HG02885 (cell line): ENCODE data around the gene TP73.
A peak's percentile ranks its signal among the peaks of the same experiment; 100 is the strongest.
"Not testable (repeated sequence)": the region's sequence is repeated elsewhere in the genome, so short reads cannot be mapped to it uniquely, and the experiment has no call there.

Experiments
- ATAC-seq: cut with Tn5 transposase; IDR thresholded peaks from one replicate; pipeline ENCODE4 v1.9.1; 2021; ENCODE audit warnings: mild to moderate bottlenecking; ENCODE audit not compliant: unreplicated experiment, poor library complexity

The TP73 gene

GRCh38 chr1:3617806-3618345 is 34.4 kb upstream of the TP73 start:
- ATAC-seq: no peak

DNA sequence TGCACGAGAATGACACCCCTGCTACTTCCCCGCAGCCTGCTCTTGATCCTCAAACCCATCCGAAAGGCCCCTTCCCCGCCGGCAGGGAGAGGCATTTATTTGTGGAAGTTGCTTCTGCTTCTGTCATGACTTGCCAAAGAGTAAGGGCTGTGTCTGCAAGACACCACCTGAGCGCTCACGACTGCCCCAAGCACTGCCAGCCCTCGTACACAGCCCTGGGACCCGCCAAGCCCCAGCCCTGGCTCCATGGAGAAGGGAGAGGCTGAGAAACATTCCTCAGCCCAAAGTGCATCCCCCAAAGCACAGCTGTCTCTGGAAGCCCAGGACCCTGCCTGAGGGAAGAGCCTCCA is 33.8 kb upstream of the TP73 start:
- no peak for ATAC-seq

DNA sequence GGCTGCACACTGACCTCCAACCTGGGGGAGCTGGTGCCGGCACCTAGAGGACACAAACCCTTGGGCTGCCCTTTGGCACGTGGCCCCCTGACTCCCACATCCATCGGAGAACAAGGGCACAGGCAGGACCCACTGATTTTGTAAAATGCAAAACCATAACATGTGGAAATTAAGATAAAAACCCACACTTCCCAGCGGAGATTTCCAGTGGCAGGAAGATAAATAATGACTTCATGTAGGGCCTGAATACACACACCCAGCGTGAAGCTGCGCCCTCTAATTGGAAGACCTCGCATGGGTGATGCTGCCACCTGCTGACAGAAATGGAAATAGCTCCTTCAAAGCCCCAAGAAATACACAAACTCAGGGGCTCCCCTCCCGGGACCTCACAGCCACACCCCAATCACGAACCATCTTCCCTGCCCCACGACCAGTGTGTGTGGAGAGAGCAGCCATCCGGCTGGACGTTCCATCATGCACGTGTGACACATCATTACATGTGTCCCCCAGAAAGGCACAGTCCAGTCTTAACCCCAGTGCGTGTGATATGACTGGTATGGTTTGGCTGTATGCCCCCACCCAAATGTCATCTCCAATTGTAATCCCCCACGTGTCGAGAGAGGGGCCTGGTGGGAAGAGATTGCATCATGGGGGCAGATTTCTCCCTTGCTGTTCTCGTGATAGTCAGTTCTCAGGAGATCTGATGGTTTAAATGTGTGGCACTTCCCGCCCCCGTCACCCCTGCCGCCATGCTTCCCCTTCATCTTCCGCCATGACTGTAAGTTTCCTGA is 33.2 kb upstream of the TP73 start:
- ATAC-seq: no peak

- ATAC-seq: no peak
Measured at GRCh38 chr1:3620708-3621107, 31.6 kb upstream of the TP73 start.

- not testable (repeated sequence) for ATAC-seq
Measured at GRCh38 chr1:3621151-3621671, 31.1 kb upstream of the TP73 start.

DNA sequence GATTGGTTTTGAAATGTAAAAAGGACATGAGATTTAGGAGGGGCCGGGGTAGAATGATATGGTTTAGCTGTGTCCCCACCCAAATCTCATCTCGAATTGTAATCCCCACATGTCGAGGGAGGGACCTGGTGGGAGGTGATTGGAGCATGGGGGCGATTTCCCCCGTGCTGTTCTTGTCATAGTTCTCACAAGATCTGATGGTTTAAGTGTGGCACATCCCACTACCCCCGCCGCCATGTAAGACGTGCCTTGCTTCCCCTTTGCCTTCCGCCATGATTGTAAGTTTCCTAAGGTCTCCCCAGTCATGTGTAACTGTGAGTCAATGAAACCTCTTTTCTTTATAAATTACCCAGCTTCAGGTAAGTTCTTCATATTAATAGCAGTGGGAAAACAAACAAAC is 30.2 kb upstream of the TP73 start:
- not testable (repeated sequence) for ATAC-seq

GRCh38 chr1:3623441-3624199 is 28.7 kb upstream of the TP73 start:
- ATAC-seq: no peak

- peak; percentile 95 for ATAC-seq
Measured at GRCh38 chr1:3624200-3625136, 27.8 kb upstream of the TP73 start, which contains the start of gene TPRG1L. Gene TPRG1L (plus strand): TSS chr1:3625015. CDS start chr1:3625073, 58 bp downstream.

GRCh38 chr1:3625151-3625907 is 27.0 kb upstream of the TP73 start:
- no peak for ATAC-seq

DNA sequence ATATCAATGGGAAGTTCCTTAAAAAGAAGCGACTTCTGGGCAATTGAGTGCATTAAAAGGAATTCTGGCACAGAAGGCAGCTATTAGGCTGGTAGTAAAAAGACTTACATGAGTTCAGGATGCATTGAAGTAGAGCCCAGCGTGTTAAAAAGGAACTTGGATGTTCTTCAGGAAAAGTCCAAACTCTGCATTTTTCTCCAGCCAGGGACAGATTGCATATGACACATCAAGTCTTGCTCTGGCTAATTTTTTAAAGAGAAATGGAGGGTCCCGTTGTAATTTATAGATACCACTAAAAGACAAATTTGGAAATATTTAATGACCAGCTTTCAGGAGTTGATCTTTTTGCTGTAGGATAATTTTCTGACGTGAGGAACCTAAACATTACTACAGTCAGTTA is 26.3 kb upstream of the TP73 start:
- ATAC-seq: no peak

DNA sequence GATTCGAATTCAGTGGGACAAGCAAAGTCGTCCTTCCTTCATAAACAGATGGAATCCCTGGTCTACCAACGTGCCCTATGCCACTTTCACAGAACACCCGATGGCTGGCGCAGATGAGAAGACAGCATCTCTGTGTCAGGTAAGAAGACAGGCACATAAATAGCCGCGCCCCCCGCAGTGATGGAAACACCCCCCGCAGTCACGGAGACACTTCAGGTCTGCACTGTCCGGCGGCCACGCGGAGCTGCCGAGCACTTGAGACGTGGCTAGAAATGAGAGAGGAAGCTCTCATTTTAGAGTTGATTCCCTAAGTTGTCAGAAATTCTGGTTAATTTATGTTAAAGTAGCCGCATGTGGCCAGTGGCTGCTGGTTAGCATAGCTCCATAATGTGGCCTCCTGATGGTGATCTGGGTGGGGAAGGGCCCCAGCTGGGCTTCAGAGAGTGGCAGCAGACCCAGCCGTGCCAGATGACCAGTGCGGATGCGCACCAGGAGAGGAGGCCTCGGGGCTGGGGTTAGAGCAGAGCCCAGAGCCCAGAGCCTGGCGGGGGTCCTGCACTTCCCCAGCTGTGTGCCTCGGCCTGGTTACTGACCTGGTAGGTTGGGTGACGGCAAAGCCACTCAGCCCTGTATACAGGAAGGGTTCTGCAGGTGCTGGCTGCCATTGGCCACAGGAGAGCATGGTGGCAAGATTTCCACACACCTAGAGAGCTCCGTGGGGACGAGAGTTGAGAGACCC is 24.6 kb upstream of the TP73 start:
- ATAC-seq: no peak

DNA sequence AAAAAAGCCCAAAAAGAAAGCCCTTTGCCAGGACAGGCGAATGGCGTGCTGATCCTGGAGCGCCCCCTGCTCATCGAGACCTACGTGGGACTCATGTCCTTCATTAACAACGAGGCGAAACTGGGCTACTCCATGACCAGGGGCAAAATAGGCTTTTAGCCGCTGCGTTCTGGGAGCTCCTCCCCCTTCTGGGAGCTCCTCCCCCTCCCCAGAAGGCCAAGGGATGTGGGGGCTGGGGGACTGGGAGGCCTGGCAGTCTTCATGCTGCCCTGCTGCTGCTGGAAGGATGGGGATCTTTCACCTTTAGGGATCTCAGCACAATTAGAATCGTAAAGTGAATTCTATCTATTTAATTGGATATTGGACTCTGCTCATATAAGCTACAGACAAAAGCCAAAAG is 23.9 kb upstream of the TP73 start:
- no peak for ATAC-seq

DNA sequence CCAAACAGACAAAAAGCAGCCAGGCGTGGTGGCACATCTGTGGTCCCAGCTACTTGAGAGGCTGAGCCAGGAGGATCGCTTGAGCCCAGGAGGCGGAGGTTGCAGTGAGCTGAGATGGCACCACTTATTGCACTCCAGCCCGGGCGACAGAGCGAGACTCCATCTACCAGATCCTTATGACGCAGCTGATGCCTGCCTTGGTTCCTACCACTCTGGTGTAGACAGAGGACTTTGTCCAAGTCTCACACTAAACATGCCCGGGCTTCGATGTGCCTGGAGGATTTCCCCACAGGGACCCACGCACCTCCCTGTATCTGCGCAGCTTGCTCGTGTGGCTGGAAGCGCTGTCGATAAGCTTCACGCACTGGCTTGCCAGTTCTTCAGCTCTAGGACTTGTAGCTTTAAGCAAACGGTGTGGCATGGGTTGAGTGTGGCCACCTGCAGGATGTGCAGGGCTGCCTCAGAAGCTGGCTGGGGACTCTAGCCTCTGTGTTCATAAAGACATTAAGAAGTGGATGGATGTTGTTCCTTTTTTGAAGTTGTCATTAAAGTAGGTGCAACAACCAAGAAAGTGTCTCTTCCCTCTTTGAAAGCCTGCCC is 22.7 kb upstream of the TP73 start:
- ATAC-seq: no peak

DNA sequence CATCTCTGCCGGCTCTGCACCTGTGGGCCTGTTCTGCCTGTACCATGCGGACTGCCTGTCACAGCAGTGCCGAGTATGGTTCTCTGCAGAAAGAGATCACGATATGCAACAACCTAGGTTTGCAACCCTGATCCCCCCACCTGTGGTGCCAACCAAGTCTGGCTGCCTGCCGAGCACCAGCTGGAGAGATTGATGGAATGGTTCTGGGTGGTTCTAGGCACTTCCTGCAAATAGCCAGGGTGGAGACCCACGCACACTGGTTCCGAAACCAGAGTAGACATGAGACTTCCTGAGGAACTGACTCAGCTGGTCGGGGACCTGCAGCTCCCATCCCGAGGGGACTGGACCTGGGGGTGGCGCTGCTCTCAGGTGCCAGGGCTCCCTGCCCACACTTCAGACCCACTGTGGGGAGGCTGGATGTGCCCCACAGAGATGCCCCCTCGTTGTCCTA is 22.1 kb upstream of the TP73 start:
- no peak for ATAC-seq

GRCh38 chr1:3630914-3631313 is 21.4 kb upstream of the TP73 start:
- no peak for ATAC-seq

DNA sequence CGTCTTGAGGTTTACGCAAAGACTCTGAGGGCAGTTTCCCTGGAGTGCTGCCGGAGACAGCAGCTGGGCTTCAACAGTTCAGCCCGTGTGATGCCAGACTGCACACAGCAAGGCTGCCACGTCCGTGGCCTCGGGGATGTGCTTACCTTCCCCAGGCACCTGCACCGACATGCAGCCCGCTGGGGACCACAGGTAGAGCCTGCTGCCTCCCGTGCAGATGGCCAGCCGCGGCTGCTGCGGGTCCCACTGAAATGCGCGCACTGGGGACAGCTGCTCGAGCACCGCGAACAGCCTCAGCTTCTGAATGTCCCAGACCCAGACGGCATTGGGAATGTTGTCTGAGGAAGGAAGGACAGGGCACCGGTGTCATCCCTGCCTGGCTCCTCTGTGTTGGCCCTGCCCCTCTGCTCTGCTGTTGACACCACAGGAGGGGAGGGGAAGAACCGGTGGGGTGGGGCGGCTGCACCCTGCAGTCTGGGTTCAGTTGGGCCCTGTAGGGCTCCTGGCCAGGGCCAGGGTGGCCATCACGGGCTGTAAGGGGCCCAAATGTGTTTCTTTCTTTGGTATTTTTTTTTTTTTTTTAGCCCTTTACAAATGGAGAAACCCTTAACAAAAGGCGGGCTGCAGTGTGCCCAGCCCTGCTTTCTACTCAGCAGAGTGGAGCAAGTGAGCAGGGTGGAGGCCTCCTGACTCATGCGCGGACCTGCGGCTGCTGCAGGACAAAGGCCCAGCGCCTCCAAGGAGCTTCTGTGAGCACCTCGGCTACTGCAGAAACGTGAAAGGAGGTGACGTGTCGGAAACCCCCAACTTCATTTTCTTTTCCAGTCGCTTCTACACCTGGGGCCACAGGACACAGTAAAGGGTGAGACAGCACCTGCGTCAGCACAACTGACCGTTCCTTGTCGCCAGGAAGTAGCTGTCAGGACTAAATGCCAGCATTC is 20.7 kb upstream of the TP73 start:
- no peak for ATAC-seq

DNA sequence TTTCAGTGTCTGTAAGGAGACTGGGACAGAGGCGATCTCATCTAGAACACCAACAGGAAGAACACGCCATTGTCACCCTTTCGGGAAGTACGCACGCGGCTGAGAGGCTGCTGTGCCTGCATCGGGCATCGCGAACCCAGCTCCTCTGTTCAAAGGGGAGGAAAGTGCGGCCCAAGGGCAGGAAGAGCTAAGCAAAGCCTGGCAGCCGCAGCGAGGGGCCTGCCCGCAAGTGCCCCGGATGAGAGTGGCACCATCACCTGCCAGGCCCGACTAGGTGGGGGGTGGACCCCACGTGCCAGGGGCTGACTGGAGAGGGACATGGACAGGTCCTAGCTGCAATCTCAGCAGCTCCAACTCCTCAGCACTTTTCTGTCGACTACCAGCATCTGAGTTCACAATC is 20.0 kb upstream of the TP73 start:
- ATAC-seq: no peak
